GM19467 (cell line): ENCODE measurements around the gene HEXB.
"Not testable (repeated sequence)": the region's sequence is repeated elsewhere in the genome, so short reads cannot be mapped to it uniquely, and the experiment has no call there.

Experiments
- ATAC-seq: cut with Tn5 transposase; IDR thresholded peaks from one replicate; pipeline ENCODE4 v1.9.1; 2021; ENCODE audit warnings: mild to moderate bottlenecking, moderate library complexity; ENCODE audit not compliant: unreplicated experiment

The HEXB gene

DNA sequence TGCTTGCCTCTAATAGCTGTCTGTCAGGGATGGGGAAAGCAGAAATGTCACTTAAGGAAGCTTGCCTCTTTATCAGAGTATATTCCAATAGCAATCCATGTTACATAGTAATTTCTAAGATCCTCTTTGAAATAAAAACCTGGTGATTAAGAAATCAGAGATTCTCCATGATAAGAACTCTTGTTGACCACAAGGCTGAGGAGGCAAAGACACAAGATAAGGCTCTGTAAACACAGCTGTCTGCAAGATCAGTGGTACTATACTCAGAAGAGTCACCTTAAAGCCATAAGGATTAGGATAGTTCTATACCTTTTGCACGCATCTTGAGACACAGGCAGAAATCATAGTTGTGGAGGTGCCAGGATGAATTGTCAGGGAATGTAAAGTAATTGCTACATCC, 40.3 kb downstream of the HEXB start:
- ATAC-seq, result no peak

DNA sequence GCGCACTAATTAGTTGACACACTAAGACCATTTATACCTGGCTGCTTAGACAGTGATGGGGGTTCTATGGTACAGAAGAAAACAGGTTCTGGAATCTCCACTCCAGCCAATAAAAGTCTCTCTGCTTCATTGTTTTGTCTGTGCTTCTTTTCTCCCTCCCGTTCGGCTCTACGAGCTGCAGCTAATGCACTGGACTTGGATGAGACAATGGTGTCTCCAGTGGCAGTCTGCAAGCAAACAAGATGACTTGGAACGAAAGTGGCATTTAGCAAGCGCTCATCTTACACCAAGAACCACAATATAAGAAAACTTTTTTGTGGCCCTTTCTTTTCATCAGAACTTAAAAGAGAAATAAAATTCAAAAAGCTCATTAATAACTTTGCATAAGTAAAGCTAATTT, 51.7 kb downstream of the HEXB start:
- ATAC-seq, result no peak

DNA sequence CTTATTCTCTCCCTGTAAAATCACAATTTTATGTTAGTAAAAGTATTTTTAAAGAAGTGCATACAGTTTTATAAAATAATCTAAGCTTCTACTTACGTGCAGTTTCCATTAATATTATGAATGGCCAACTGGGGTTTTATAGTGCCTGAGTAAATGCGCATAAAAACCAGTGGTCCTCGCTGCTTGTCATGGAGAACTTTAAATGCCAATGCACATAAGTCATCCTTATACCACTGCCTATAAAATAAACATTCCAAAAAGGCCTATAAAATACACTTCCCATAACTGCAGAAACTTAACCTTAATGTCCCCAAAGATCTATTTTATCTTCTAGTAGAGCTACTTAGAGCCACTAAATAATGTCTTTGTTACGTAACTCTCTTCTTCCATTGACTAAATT, 53.4 kb downstream of the HEXB start:
- ATAC-seq, result no peak

DNA sequence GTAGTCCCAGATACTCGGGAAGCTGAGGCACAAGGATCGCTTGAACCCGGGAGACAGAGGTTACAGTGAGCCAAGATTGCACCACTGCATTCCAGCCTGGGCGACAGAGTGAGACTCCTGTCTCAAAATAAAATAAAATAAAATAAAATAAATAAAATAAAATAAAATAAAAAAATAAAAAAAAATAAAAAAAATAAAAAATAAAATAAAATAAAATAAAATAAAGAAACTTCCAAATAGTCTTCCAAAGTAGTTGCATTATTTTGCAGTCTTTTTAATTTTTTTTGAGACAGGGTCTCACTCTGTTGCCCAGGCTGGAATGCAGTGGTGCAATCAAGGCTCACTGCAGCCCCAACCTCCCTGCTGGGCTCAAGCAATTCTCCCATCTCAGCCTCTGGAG, 63.7 kb downstream of the HEXB start:
- ATAC-seq, result not testable (repeated sequence)

DNA sequence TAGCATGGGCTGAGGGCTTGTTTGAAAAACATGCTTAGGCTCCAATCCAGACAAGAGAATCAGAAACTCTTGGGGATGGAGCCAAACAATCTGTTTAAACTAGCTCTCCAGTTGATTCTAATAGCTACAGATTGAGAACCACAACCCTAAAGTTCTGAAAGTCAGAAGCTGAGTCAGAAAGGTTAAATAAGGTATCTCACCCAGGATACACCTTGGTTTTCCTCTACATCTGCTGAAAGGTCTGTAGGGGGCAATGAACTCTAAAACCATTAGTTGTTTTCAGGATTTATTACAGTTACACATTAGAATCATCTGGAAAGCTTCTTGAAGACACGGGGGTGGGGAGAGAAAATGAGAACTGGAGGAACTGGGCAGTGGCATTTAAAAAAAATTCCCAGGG, 76.2 kb downstream of the HEXB start:
- ATAC-seq, result no peak

DNA sequence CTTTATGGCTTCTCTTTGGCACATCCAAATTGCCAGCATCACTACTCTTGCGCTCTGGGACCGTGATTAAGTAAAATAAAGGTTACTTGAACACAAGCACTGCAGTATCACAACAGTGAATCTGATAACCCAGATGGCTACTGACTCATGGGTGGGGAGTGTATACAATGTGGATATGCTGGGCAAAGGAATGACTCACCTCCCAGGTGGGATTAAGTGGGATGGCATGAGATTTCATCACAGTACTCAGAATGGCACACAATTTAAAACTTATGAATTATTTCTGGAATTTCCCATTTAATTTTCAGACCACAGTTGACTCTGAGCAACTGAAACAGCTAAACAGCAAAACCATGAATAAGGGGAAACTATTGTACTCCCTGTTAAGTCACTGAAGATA, 77.6 kb downstream of the HEXB start:
- no peak for ATAC-seq

DNA sequence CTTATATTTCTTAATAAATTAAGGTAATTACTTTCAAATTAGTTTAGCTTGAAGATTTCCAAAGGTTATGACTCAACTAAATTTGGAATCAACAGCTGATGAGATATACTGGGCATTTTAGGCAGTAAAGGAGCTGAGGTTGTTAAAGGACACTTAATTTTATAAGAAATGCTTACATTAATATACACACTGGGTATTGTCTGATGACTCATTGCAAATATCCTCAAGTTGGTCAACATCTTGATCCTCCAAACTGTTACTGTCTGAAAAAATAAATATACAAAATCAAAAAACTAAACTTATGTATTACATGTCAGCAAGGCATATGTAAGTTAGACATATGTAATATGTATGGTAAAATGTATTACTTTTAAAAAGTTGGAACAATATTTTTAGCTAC, 78.5 kb downstream of the HEXB start:
- no peak for ATAC-seq

DNA sequence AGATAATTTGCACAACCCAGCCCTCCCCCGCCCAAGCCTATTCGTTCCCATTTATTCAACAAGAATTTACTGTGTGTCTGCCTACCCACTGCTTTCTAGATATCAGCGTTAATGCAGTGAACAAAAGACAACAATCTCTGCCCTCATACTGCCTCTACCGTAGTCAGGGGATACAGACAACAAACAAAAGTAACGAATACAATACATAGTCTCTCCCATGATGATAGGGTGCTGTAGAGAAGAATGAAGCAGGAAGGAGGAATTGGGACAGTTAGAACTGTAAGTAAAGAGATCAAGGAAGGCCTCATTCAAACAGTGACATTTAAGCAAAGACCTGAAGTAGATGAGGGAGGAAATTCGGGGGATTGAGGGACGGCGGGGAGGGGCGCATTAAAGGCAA, 80.2 kb downstream of the HEXB start:
- ATAC-seq, result no peak

DNA sequence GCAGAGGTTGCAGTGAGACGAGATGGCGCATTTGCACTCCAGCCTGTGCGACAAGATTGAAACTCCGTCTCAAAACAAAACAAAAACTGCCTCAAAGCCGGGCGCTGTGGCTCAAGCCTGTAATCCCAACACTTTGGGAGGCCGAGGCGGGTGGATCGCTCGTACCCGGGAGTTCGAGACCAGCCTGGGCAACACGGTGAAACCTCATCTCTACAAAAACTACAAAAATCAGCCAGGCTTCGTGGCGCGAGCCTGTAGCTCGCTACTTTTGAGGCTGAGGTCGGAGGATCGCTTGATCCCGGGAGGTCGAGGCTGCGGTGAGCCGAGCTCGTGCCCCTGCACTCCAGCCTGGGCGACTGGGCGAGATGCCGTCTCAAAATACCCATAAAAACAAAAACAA, 80.9 kb downstream of the HEXB start:
- ATAC-seq, result no peak

DNA sequence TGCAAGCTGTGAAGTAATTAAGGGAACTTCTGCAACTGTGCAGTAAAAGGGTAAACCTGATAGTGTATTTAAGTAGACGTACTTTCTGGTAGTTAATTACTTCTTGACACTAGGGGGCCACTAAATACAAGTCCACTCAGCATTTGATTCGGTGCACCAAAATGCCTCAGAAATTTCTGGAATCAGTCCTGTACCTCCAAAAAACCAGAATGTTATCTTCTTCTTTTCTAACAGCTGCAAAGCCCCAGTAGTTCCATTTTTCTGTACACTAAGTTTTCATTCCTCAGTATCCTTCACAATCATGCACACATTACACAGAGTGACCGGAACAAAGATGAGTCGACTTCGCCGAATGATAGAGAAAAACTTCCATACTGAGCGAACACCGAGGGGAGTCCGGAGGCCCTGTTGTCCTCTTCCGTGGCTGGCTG, 81.4 kb downstream of the HEXB start:
- ATAC-seq, result peak; percentile 47

DNA sequence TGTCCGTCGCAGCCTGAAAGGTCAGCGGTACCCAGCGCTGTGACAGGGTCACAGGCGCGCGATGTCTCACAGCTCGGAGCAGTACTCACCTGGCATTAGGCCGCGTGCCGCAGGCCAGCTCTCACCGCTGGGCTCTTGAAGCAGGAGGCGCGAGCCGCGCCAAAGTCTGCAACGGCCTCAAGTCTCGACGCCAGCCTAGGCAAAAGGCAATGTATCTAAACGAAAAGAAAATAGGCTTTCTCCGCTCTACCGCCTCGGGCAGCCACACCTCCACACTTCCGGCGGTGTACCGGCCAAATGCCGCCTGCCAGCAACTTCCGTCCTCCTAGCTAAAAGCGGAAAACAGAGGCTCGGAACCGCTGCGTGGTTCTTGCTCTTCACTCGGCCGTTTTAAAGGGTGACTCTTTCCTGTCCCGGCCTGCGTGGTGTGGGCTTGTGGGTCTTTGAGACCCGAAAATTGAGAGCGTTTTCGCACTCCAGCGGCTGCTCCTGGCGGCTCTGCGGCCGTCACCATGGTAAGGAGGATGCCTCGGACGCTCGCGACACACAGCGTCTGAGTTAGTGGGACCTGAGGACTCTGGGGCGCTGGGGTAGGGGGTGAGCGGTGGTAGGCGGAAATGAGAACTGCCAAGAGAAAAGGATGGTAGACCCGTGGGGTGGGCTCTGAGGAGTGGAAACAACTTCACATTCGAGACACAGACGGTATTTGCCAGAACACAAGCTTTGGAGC, 82.0 kb downstream of the HEXB start, which contains the start of the genes GFM2 and NSA2:
GFM2 (minus strand) TSS at position 269 of the 730 bp plus-strand sequence. CDS start 3,375 bp downstream, outside the sequence.
NSA2 (plus strand) TSS at position 401 of the 730 bp plus-strand sequence; CDS start at position 513, 112 bp downstream.
- peak; percentile 86 for ATAC-seq

DNA sequence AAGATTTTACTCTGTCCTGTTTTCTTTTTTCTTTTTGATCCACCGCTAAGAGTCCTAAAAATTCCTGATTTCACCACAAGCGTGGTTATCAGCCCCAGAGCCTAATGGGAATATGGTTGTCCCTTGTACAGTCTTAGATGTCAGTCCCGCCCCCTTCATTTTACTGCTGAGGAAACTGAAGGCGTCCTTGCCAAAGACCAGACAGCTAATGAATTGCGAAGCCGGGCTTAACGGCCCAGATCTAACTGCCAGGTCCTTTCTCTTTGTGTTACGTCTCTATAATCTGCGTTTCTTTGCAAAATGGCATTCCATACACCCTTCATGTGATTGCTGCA, 82.5 kb downstream of the HEXB start:
- ATAC-seq, result peak; percentile 16
